Measurements from ENCODE around the gene ISX.

ISX gene

DNA sequence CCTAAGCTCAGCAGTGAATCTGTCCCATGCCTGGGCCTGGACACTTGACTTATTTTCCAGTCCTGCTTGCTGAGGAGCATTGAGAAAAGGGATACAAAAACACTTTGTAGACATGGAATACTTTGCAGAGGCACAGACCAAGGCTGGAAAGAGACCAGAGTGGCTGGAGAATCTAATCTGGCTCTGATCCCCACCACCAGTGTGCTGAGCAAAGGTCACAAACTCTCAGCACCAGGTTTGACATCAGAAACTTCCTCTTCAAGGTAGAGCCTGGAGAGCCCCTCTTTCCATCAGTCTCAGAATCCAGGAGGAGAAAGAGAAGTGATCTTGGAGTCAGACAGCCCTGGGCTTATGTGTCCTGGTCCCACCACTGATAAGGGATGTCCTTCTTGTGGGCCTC, 53.5 kb downstream of the ISX start:
- Histone ChIP-seq H3K36me3 (ENCODE audit: control insufficient read depth, insufficient read depth, low read length) (no peaks in the 10 kb centered on the region), H3K4me3 (ENCODE audit: low read length) (no peak overlapping the region), H3K27ac (ENCODE audit: low read depth, low read length) (no peak overlapping the region), H3K27me3 (ENCODE audit: control insufficient read depth, insufficient read depth, low read length) (no peaks in the 10 kb centered on the region), H3K4me1 (ENCODE audit: control insufficient read depth, insufficient read depth, low read length) (no peaks in the 10 kb centered on the region), H3K9ac (ENCODE audit: low read length) (no peak overlapping the region)

DNA sequence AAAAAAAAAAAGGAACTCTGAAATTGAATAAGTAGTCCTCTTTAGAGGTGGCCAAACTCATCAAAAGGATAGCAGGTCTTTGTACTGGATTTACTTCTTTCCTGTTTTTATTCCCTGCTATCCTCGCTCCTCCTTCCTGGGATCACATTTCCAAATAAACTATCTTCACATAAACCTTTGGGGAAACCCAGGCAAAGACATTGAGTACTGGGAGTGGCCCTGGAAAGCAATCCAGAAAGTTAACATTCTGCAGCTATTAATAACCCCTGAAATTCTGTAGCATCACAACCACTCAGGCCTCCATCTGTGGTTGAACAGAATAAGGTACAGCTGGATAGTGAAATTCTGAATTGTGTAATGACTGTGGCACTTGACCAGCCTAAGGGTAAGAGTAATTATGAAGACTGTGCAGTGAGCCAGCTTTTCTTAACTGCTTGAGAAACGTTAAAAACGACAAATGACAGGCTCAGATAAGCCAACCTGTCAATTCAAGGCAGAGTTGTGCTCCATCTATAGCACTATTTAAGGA, 58.8 kb downstream of the ISX start:
- H3K27me3 ChIP-seq (ENCODE audit: control insufficient read depth, insufficient read depth, low read length) = no peaks in the 10 kb centered on the region
- H3K27ac ChIP-seq (ENCODE audit: low read depth, low read length) = no peak overlapping the region
- no peaks in the 10 kb centered on the region for H3K36me3 ChIP-seq (ENCODE audit: control insufficient read depth, insufficient read depth, low read length)
- H3K4me3 ChIP-seq (ENCODE audit: low read length) = no peak overlapping the region
- no peaks in the 10 kb centered on the region for H3K4me1 ChIP-seq (ENCODE audit: control insufficient read depth, insufficient read depth, low read length)
- no peak overlapping the region for H3K9ac ChIP-seq (ENCODE audit: low read length)

DNA sequence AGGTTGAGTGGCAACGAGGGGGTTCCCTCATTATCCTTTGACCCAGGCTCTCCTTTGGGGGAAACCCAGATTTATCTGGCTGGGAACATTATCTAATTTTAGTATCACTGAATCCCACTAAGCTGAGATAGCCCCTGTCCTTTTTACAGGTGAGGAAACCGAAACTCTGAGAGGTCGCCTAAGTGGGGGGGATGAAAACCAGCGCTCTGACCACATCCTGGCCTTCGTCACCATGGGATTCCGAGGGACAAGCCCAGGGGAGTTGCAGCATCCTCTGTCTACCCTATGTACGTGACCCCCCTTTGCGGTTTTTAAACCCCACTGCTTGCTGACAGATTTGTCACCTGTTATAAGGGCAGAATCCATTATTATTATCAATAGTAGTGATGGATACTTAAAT, 61.0 kb downstream of the ISX start:
- H3K4me3 ChIP-seq (ENCODE audit: low read length) = no peak overlapping the region
- H3K9ac ChIP-seq (ENCODE audit: low read length) = no peak overlapping the region
- no peaks in the 10 kb centered on the region for H3K36me3 ChIP-seq (ENCODE audit: control insufficient read depth, insufficient read depth, low read length)
- H3K27ac ChIP-seq (ENCODE audit: low read depth, low read length) = no peak overlapping the region
- no peaks in the 10 kb centered on the region for H3K4me1 ChIP-seq (ENCODE audit: control insufficient read depth, insufficient read depth, low read length)
- H3K27me3 ChIP-seq (ENCODE audit: control insufficient read depth, insufficient read depth, low read length) = peaks cover 2% of the 10 kb centered on the region

DNA sequence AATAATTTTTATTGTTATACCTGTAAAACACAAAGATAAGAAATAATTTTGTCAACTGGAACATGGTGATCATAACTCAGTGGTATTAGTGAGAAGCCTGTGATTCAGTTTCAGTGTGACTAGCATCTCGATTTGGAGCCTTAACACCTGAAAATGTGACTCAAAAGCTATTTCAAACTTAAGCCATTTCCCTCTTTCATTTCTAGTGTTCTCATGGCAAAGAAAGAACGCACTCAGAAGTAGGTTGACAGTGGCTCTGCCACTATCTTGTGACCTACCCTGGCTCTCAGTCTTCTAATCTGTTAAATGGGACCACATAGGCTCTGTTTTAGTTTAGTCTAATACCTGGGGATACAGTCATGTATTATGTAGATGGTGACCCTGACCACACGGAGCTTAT, 62.7 kb downstream of the ISX start:
- Histone ChIP-seq H3K9ac (ENCODE audit: low read length) (no peak overlapping the region), H3K27me3 (ENCODE audit: control insufficient read depth, insufficient read depth, low read length) (peaks cover 2% of the 10 kb centered on the region), H3K4me1 (ENCODE audit: control insufficient read depth, insufficient read depth, low read length) (no peaks in the 10 kb centered on the region), H3K27ac (ENCODE audit: low read depth, low read length) (no peak overlapping the region), H3K4me3 (ENCODE audit: low read length) (peak overlapping the region; percentile 9), H3K36me3 (ENCODE audit: control insufficient read depth, insufficient read depth, low read length) (no peaks in the 10 kb centered on the region)

DNA sequence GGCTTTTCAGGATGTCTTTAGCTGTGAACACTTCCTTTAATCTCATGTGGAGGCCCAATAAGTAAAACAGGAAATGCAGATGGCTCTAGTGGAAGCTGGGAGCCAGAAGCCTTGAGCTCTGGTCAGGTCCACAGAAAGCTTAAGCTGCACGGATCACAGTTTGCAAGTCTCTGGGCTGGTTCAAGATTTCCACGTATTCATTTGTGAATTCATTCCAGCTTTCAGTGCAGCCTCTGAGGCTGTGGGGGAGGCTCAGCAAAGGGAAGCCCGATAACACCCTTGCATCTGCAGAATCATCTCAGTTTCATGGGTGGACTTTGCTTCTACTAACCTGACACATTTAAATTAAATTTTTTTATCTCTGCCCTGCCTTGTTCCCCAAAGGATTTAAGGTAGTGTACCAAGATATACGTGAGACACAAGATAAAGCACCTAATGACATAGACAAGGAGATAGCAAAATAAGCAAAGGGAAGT, 65.6 kb downstream of the ISX start:
- Histone ChIP-seq H3K9ac (ENCODE audit: low read length) (no peak overlapping the region), H3K27ac (ENCODE audit: low read depth, low read length) (no peak overlapping the region), H3K4me3 (ENCODE audit: low read length) (no peak overlapping the region), H3K36me3 (ENCODE audit: control insufficient read depth, insufficient read depth, low read length) (no peaks in the 10 kb centered on the region), H3K27me3 (ENCODE audit: control insufficient read depth, insufficient read depth, low read length) (peaks cover 2% of the 10 kb centered on the region), H3K4me1 (ENCODE audit: control insufficient read depth, insufficient read depth, low read length) (no peaks in the 10 kb centered on the region)

DNA sequence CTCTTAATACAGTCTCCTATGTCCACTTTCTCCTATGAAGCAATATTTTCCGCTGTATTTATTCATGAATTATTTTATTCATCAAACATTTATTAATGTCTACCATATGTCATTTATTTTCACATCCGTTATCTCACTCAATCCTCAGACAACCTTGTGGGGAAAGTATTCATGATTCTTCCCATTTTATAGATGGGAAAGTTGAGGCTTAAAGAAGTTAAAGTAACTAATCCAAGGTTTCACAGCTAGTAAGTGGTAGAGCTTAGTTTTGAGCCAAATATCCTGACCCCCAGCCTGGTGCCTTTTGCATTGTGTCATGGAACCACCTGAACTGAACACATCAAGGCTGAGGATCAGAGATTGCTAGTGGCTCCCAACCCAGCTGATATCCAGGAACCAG, 66.6 kb downstream of the ISX start:
- H3K4me3 ChIP-seq (ENCODE audit: low read length) = no peak overlapping the region
- H3K9ac ChIP-seq (ENCODE audit: low read length) = no peak overlapping the region
- peaks cover 2% of the 10 kb centered on the region for H3K27me3 ChIP-seq (ENCODE audit: control insufficient read depth, insufficient read depth, low read length)
- no peaks in the 10 kb centered on the region for H3K36me3 ChIP-seq (ENCODE audit: control insufficient read depth, insufficient read depth, low read length)
- H3K4me1 ChIP-seq (ENCODE audit: control insufficient read depth, insufficient read depth, low read length) = no peaks in the 10 kb centered on the region
- H3K27ac ChIP-seq (ENCODE audit: low read depth, low read length) = no peak overlapping the region

DNA sequence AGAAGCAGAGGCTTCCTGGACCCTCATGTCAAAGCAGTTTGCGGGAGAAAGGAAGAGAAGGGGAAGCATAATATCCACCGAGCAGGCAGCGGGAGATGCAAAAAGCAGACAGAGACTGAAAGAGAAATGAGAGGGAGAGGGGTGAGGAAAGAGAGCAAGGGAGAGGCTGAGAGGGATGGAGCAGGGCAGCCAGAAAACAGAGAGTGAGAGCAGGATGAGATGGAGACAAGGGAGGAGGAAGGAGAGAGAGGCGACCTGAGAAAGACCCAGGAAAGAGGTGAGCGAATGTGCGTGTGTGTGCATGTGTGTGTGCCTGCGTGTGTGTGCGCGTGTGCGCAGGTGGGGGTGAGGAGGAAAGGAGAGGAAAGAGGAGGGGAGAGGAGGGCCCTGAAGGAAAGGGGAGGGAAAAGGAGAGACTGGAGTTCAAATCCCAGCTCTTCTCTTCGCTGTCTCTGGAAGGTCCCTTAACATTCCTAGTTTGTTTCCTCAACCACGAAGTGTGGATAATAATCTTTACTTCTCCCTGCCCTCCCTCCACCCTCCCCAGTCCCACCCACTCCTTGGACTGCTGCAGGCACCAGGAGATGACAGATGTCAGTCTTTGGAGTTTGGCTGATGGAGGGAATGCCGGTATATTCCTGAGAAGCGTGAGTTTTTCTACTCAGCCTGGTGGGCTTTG, 67.9 kb downstream of the ISX start:
- Histone ChIP-seq H3K36me3 (ENCODE audit: control insufficient read depth, insufficient read depth, low read length) (no peaks in the 10 kb centered on the region), H3K4me1 (ENCODE audit: control insufficient read depth, insufficient read depth, low read length) (no peaks in the 10 kb centered on the region), H3K9ac (ENCODE audit: low read length) (no peak overlapping the region), H3K27me3 (ENCODE audit: control insufficient read depth, insufficient read depth, low read length) (peaks cover 2% of the 10 kb centered on the region), H3K27ac (ENCODE audit: low read depth, low read length) (no peak overlapping the region), H3K4me3 (ENCODE audit: low read length) (no peak overlapping the region)

DNA sequence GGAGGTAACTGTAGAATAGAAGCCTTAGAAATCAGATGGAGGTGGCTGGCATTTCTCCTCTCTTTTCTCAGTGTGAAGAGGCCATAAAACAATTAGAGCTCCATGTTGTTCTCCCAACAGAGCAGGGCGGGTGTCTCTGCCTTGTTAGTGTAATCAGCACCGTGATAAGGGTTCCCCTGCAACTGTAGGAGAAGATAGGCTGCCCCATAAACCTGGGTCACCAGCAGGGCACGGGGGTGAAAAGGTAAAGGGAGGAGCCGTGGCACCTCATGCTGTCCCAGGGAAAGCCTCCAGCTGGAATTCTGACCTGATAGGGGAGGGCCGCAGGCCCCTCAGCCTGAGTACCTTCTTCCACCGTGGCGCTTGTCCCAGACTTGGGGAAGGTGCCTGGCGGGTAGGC, 68.7 kb downstream of the ISX start:
- Histone ChIP-seq H3K36me3 (ENCODE audit: control insufficient read depth, insufficient read depth, low read length) (no peaks in the 10 kb centered on the region), H3K27me3 (ENCODE audit: control insufficient read depth, insufficient read depth, low read length) (peaks cover 2% of the 10 kb centered on the region), H3K4me3 (ENCODE audit: low read length) (no peak overlapping the region), H3K9ac (ENCODE audit: low read length) (no peak overlapping the region), H3K27ac (ENCODE audit: low read depth, low read length) (no peak overlapping the region), H3K4me1 (ENCODE audit: control insufficient read depth, insufficient read depth, low read length) (no peaks in the 10 kb centered on the region)

DNA sequence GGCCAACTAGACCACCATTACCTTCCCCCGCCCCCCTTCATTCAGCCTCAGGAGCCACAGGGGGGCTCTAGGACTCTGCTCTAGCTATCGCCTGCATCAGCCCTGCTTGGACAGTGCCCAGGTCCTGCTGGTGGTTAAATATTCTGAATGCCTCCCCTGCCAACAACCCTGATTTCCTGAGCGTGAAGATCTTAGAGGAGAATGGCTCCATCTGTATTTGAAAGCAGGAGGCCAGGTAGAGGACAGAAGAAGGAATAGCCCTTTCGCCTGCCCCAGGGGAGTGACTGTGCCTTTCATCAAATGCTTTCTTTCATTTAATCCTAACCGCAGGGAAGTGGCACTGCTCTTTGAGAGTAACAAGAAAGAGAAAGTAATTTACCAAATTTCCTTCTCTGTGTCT, 69.2 kb downstream of the ISX start:
- Histone ChIP-seq H3K36me3 (ENCODE audit: control insufficient read depth, insufficient read depth, low read length) (no peaks in the 10 kb centered on the region), H3K27me3 (ENCODE audit: control insufficient read depth, insufficient read depth, low read length) (peaks cover 2% of the 10 kb centered on the region), H3K4me1 (ENCODE audit: control insufficient read depth, insufficient read depth, low read length) (no peaks in the 10 kb centered on the region), H3K4me3 (ENCODE audit: low read length) (no peak overlapping the region), H3K9ac (ENCODE audit: low read length) (no peak overlapping the region), H3K27ac (ENCODE audit: low read depth, low read length) (no peak overlapping the region)

All from rectal smooth muscle tissue (tissue), 1 donor.